ENCODE measurements around the gene UMAD1.
"Not testable (repeated sequence)": the region's sequence is repeated elsewhere in the genome, so short reads cannot be mapped to it uniquely, and the experiment has no call there.

- not testable (repeated sequence) for TF ChIP-seq CTCF (conservative IDR thresholded peaks at IDR 0.05; ENCODE audit: low read depth, low read length); POLR2A (IDR thresholded peaks at IDR 0.05; ENCODE audit: low read depth, low read length); MXI1 (IDR thresholded peaks at IDR 0.05; ENCODE audit: borderline replicate concordance, low read depth, low read length); MAFK (IDR thresholded peaks at IDR 0.05; ENCODE audit: low read depth, low read length); BHLHE40 (IDR thresholded peaks at IDR 0.05; ENCODE audit: low read depth, low read length)
Observed at GRCh38 chr7:7825294-7825693, 184.7 kb downstream of the UMAD1 start.
